Hepatocyte (in vitro differentiated cells): Measurements from ENCODE around the gene CYB561D2. TPM values are rescaled to one million over a fixed set of nuclear protein-coding genes. Genes with fewer than 3 reads are reported as not detected.

Experiments used
- DNase-seq: peaks from one replicate; pipeline ENCODE4 v3.0.0-alpha.2; 2016; ENCODE audit warnings: low spot score
- H2AFZ ChIP-seq: fragments of 200-600 bp; sonication (generic); 2 replicates; pipeline ENCODE4 v1.6.0; 2016; ENCODE audit warnings: antibody characterized with exemption, mild to moderate bottlenecking
- H3K27ac ChIP-seq: fragments of 200-600 bp; sonication (generic); 2 replicates; pipeline ENCODE4 v1.5.1; 2016; ENCODE audit warnings: mild to moderate bottlenecking
- H3K27me3 ChIP-seq: fragments of 200-600 bp; sonication (generic); 2 replicates; pipeline ENCODE4 v1.6.1; 2016
- H3K36me3 ChIP-seq: fragments of 200-600 bp; sonication (generic); replicated peaks from 2 replicates; pipeline ENCODE4 v1.5.1; 2016; ENCODE audit warnings: low read depth; ENCODE audit not compliant: insufficient read depth
- H3K4me1 ChIP-seq: fragments of 200-600 bp; sonication (generic); 2 replicates; pipeline ENCODE4 v1.5.1; 2016; ENCODE audit warnings: mild to moderate bottlenecking, moderate library complexity; ENCODE audit not compliant: insufficient read depth
- H3K4me2 ChIP-seq: fragments of 200-600 bp; sonication (generic); 2 replicates; pipeline ENCODE4 v1.6.0; 2016
- H3K4me3 ChIP-seq: fragments of 200-600 bp; sonication (generic); 2 replicates; pipeline ENCODE4 v1.5.1; 2016; ENCODE audit warnings: mild to moderate bottlenecking
- H3K79me2 ChIP-seq: fragments of 200-600 bp; sonication (generic); 2 replicates; pipeline ENCODE4 v1.6.0; 2017; ENCODE audit warnings: mild to moderate bottlenecking
- H3K9me2 ChIP-seq: fragments of 200-600 bp; sonication (generic); replicated peaks from 2 replicates; pipeline ENCODE4 v1.6.0; 2017; ENCODE audit warnings: mild to moderate bottlenecking; ENCODE audit not compliant: insufficient read depth
- H3K9me3 ChIP-seq: fragments of 200-600 bp; sonication (generic); 2 replicates; pipeline ENCODE4 v1.5.1; 2016; ENCODE audit warnings: low read depth, mild to moderate bottlenecking
- H4K20me1 ChIP-seq: fragments of 200-600 bp; sonication (generic); 2 replicates; pipeline ENCODE4 v1.6.0; 2016; ENCODE audit warnings: mild to moderate bottlenecking; ENCODE audit not compliant: insufficient read depth, poor library complexity, severe bottlenecking
- EZH2 ChIP-seq: fragments of 200-600 bp; sonication (generic); IDR thresholded peaks from 2 replicates; pipeline ENCODE4 v1.6.1; 2016; ENCODE audit warnings: antibody characterized with exemption, mild to moderate bottlenecking, borderline replicate concordance
- EZH2phosphoT487 ChIP-seq: fragments of 200-600 bp; sonication (generic); IDR thresholded peaks from one replicate; pipeline ENCODE4 v1.6.1; 2018; ENCODE audit warnings: antibody characterized with exemption, mild to moderate bottlenecking, low read depth, moderate library complexity; ENCODE audit not compliant: unreplicated experiment, severe bottlenecking
- WGBS: methylation state at CpG from one replicate; pipeline ENCODE4 v1.1.6; 2016; ENCODE audit warnings: low lambda C conversion rate; ENCODE audit errors: missing lambda C conversion rate; 5-methylcytosine and 5-hydroxymethylcytosine counted together
- polyA plus RNA-seq: library from polyadenylated mRNA; unstranded; fragments of >200 nt; fragmentation: Nextera tagmentation; extraction: Ambion mirVana; gene quantifications from 2 replicates; pipeline ENCODE4 v1.2.1, GENCODE V29; 2016
- total RNA-seq: library from RNA; depleted of rRNA; stranded (reverse); fragments of >200 nt; gene quantifications from 2 replicates; pipeline ENCODE4 v1.2.3, GENCODE V29; 2014
- TF ChIP-seq, protein P1 (sequence below): fragments of 200-600 bp; sonication (generic); IDR thresholded peaks from 2 replicates; pipeline ENCODE4 v1.5.1; 2016; ENCODE audit warnings: antibody characterized with exemption, mild to moderate bottlenecking; ENCODE audit not compliant: poor library complexity

CYB561D2 gene
- total and polyA plus RNA-seq, 2 experiments from 2014 or later = 37.3 to 40.5 TPM

- Histone ChIP-seq H3K27me3 (no peaks in the 10 kb centered on the region), H3K4me1 (no peaks in the 10 kb centered on the region), H3K79me2 (no peaks in the 10 kb centered on the region), H3K9me3 (no peaks in the 10 kb centered on the region), H3K27ac (no peak overlapping the region), H3K4me2 (no peak overlapping the region), H3K9me2 (no peaks in the 10 kb centered on the region), H2AFZ (no peak overlapping the region), H3K36me3 (no peaks in the 10 kb centered on the region), H4K20me1 (no peaks in the 10 kb centered on the region), H3K4me3 (no peak overlapping the region)
- WGBS = 77% methylated on average over 4 of the region's 4 CpGs
- no peak for TF ChIP-seq EZH2
- no peak for TF ChIP-seq EZH2phosphoT487
- TF ChIP-seq, protein P1, sequence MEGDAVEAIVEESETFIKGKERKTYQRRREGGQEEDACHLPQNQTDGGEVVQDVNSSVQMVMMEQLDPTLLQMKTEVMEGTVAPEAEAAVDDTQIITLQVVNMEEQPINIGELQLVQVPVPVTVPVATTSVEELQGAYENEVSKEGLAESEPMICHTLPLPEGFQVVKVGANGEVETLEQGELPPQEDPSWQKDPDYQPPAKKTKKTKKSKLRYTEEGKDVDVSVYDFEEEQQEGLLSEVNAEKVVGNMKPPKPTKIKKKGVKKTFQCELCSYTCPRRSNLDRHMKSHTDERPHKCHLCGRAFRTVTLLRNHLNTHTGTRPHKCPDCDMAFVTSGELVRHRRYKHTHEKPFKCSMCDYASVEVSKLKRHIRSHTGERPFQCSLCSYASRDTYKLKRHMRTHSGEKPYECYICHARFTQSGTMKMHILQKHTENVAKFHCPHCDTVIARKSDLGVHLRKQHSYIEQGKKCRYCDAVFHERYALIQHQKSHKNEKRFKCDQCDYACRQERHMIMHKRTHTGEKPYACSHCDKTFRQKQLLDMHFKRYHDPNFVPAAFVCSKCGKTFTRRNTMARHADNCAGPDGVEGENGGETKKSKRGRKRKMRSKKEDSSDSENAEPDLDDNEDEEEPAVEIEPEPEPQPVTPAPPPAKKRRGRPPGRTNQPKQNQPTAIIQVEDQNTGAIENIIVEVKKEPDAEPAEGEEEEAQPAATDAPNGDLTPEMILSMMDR = no peak
- no peak for DNase-seq
These were observed 30.7 kb downstream of the CYB561D2 start for GRCh38 chr3:50381383-50381782.

DNA sequence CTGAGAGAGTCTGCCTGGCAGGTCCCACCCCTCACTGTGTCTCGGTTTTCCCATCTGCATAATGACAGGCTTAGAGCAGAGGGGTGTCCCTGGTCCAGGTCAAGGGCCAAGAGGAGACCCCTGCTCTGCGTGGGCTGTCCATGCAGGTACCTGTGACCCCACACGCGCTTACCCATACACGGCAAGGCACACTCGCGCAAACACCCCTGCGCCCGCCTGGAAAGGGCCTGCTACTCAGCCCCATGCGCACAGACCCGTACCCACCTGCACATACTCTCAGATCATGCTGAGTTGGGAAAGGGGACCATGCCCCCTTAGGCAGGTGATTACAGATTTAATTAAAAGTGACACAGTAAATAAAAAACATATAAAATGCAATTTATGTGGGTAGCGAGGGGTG lies 32.1 kb downstream of the CYB561D2 start:
- Histone ChIP-seq H3K9me3 (no peaks in the 10 kb centered on the region), H3K4me1 (no peaks in the 10 kb centered on the region), H3K4me2 (no peak overlapping the region), H4K20me1 (no peaks in the 10 kb centered on the region), H3K27ac (no peak overlapping the region), H3K27me3 (no peaks in the 10 kb centered on the region), H3K79me2 (no peaks in the 10 kb centered on the region), H3K4me3 (no peak overlapping the region), H3K9me2 (no peaks in the 10 kb centered on the region), H3K36me3 (no peaks in the 10 kb centered on the region), H2AFZ (no peak overlapping the region)
- no peak for DNase-seq
- 90% methylated on average over 12 of the region's 12 CpGs for WGBS
- TF ChIP-seq EZH2 = no peak
- no peak for TF ChIP-seq EZH2phosphoT487
- TF ChIP-seq, protein P1 = no peak

DNA sequence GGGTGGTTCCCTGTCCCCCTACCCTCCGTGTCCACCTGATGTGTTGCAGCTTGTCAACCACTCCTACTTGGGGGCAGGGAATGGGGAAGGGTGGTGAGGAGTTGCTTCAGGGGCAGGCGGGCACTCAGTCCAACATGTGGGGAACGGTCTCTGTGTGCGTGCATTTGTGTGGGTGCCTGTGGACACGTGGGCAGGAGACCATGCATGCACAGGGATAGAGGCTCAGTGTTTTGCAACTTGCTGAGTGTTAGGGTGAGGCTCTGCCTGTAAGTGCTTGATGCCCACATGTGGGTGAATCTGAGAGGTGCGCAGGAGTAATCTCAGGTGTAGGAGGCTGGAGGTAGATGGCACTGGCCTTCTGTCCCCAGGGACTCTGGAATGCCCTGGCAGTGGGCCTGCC lies 33.1 kb downstream of the CYB561D2 start:
- 88% methylated on average over 6 of the region's 6 CpGs for WGBS
- Histone ChIP-seq H3K9me2 (no peaks in the 10 kb centered on the region), H3K9me3 (no peaks in the 10 kb centered on the region)

More for the DNA sequence above, 33.1 kb downstream of the CYB561D2 start:
- no peak overlapping the region for H3K27ac ChIP-seq
- no peaks in the 10 kb centered on the region for H3K36me3 ChIP-seq
- H4K20me1 ChIP-seq = no peaks in the 10 kb centered on the region
- no peaks in the 10 kb centered on the region for H3K27me3 ChIP-seq
- TF ChIP-seq, protein P1 = no peak
- TF ChIP-seq EZH2phosphoT487 = no peak
- no peak for TF ChIP-seq EZH2
- no peak overlapping the region for H3K4me3 ChIP-seq
- H2AFZ ChIP-seq = no peak overlapping the region
- DNase-seq = no peak
- H3K4me2 ChIP-seq = no peak overlapping the region
- no peaks in the 10 kb centered on the region for H3K79me2 ChIP-seq
- no peaks in the 10 kb centered on the region for H3K4me1 ChIP-seq
